Pancreas (tissue), 10 donors: ENCODE data around the gene KLHDC7A. TPM values are rescaled to one million over a fixed set of nuclear protein-coding genes. Genes with fewer than 3 reads are reported as not detected.
"Not testable (repeated sequence)": the region's sequence is repeated elsewhere in the genome, so short reads cannot be mapped to it uniquely, and the experiment has no call there.

ENCODE experiments used
- ATAC-seq, 4 donors: fragments of 200-7000 bp; cut with Tn5 transposase; one replicate each; pipeline versions ENCODE4 v1.8.0 to v1.9.1; 2020; ENCODE audit warnings: mild to moderate bottlenecking in 4 of 4, moderate library complexity in 4 of 4
- DNase-seq, 6 donors: peaks; one replicate each; pipeline ENCODE4 v3.0.0-alpha.2; 2020
- FAIRE-seq: peaks from 2 replicates; lab custom pipeline; 2012; peaks lifted over from hg19 to GRCh38; lab: Jason Lieb, UNC
- H3K27ac ChIP-seq, 4 donors: fragments of 200-600 bp; sonication (generic); 1 replicate in 3 of 4; 2 replicates in 1 of 4; pipeline versions ENCODE4 v1.5.0 to v1.8.0; 2020
- H3K27me3 ChIP-seq, 4 donors: fragments of 200-600 bp; one replicate each; pipeline ENCODE4 v1.8.0; 2021
- H3K36me3 ChIP-seq, 3 donors: fragments of 200-600 bp; sonication (generic) in 1 of 3; one replicate each; pipeline versions ENCODE4 v1.5.0 to v1.8.0; 2020 to 2021
- H3K4me1 ChIP-seq, 3 donors: fragments of 200-600 bp; one replicate each; pipeline ENCODE4 v1.8.0; 2021
- H3K4me3 ChIP-seq, 4 donors: fragments of 200-600 bp; sonication (generic) in 2 of 4; one replicate each; pipeline versions ENCODE4 v1.5.0 to v1.8.0; 2020 to 2021
- H3K9me3 ChIP-seq, 4 donors: fragments of 200-600 bp; one replicate each; pipeline ENCODE4 v1.8.0; 2021
- CTCF ChIP-seq, 4 donors: fragments of 200-600 bp; sonication (generic) in 3 of 4; IDR thresholded peaks; one replicate each; pipeline versions ENCODE4 v1.5.0 to v1.8.0; 2021; ENCODE audit warnings: antibody characterized with exemption in 4 of 4
- WGBS, 2 donors: extraction: QIAGEN DNeasy Blood & Tissue Kit; methylation state at CpG; one replicate each; pipeline ENCODE4 v1.1.7; 2013; 5-methylcytosine and 5-hydroxymethylcytosine counted together
- intact Hi-C, 3 donors: fragments of 100-400 bp; cut with DNase I; formaldehyde crosslinking; loops; one replicate each; pipeline versions ENCODE4 v1.11.1 to v1.14.2; 2022
- polyA plus RNA-seq, 2 donors: library from polyadenylated mRNA; stranded (reverse); fragments of 200-250 nt; gene quantifications; one replicate each; pipeline ENCODE4 v1.2.3, GENCODE V29; 2013
- total RNA-seq, 6 donors: library from RNA; stranded (reverse); fragmentation: NEBNext Ultra II Directional in 4 of 6; extraction: Animal tissue kit (Norgen Biotek cat#: 25700) in 4 of 6; gene quantifications; one replicate each; pipeline versions ENCODE4 v1.2.1 to v1.2.4, GENCODE V29; 2021 to 2023
- donor health status: healthy with polysubstance abuse.
- donor health status: DM: no; HTN: no; CAD: no; lungs with moderate emphysema.
- donor health status: DM: no; HTN: no; CAD: no.
- donor health status: control.
- donor health status: control.
- donor health status: Bipolar disorder and iron deficiency.
- donor health status: DM: yes; HTN: yes; CAD: no.
- donor health status: DM: no; HTN: no; CAD: no.
- donor health status: DM: no; HTN: no; CAD: no.
- donor health status: DM: yes; HTN: yes; CAD: no.

The KLHDC7A gene
- total and polyA plus RNA-seq, 8 donors = 1.9 to 3.7 (median 3.1) TPM

GRCh38 chr1:18458133-18459092 is 22.3 kb upstream of the KLHDC7A start:
- Histone ChIP-seq H3K4me3 (no peak overlapping the region), H3K27ac (no peak overlapping the region), H3K36me3 (no peaks in the 10 kb centered on the region), H3K9me3 (no peaks in the 10 kb centered on the region), H3K4me1 (peaks cover 0 to 4% (median 0%) of the 10 kb centered on the region in 3 donors), H3K27me3 (no peaks in the 10 kb centered on the region)
- no peak for FAIRE-seq
- no peak for TF ChIP-seq CTCF (IDR thresholded peaks at IDR 0.05)
- DNase-seq = peak in 1 of 6 donors; percentile 8
- intact Hi-C loops = no loop called here
- no peak for ATAC-seq
- WGBS, 2 donors = 74 to 77% methylated on average over 15 of the region's 15 CpGs

GRCh38 chr1:18461656-18462055 is 19.1 kb upstream of the KLHDC7A start:
- Histone ChIP-seq H3K27me3 (no peaks in the 10 kb centered on the region), H3K36me3 (no peaks in the 10 kb centered on the region), H3K4me3 (no peak overlapping the region), H3K4me1 (peaks cover 14 to 18% (median 17%) of the 10 kb centered on the region in 3 donors), H3K27ac (no peak overlapping the region), H3K9me3 (no peaks in the 10 kb centered on the region)
- intact Hi-C loops = no loop called here
- TF ChIP-seq CTCF (IDR thresholded peaks at IDR 0.05) = no peak
- FAIRE-seq = no peak
- WGBS, 2 donors = 76 to 81% methylated on average over 10 of the region's 10 CpGs
- ATAC-seq = no peak
- DNase-seq = peak in 1 of 6 donors; percentile 35

- H3K27ac ChIP-seq, H3K4me3 ChIP-seq, FAIRE-seq, ATAC-seq, H3K27me3 ChIP-seq, intact Hi-C loops, H3K36me3 ChIP-seq, H3K9me3 ChIP-seq: not testable (repeated sequence)
- 91 to 94% methylated on average over 5 of the region's 5 CpGs for WGBS, 2 donors
- peaks cover 14 to 18% (median 17%) of the 10 kb centered on the region in 3 donors for H3K4me1 ChIP-seq
- DNase-seq = peak in 1 of 6 donors; percentile 8
Observed at GRCh38 chr1:18462517-18462916, 18.2 kb upstream of the KLHDC7A start.

- WGBS, 2 donors = 86% methylated on average over 8 of the region's 8 CpGs
- ATAC-seq (no peak), DNase-seq (peak in 1 of 6 donors; percentile 20), FAIRE-seq (no peak)
- Histone ChIP-seq H3K4me1 (peaks cover 14 to 18% (median 17%) of the 10 kb centered on the region in 3 donors), H3K27me3 (no peaks in the 10 kb centered on the region), H3K36me3 (no peaks in the 10 kb centered on the region), H3K27ac (no peak overlapping the region), H3K4me3 (no peak overlapping the region), H3K9me3 (no peaks in the 10 kb centered on the region)
- intact Hi-C loops = no loop called here
- no peak for TF ChIP-seq CTCF (IDR thresholded peaks at IDR 0.05)
Observed at GRCh38 chr1:18463063-18463462, 17.7 kb upstream of the KLHDC7A start.

- Histone ChIP-seq H3K27me3 (no peaks in the 10 kb centered on the region), H3K36me3 (no peaks in the 10 kb centered on the region), H3K27ac (peak overlapping the region; percentile 50 to 73 (median 68)), H3K9me3 (no peaks in the 10 kb centered on the region), H3K4me1 (peaks cover 14 to 18% (median 17%) of the 10 kb centered on the region in 3 donors), H3K4me3 (no peak overlapping the region)
- FAIRE-seq (no peak), ATAC-seq (peak; percentile 94 to 96 (median 94)), DNase-seq (peak; percentile 54 to 82 (median 73))
- intact Hi-C loops = no loop called here
- 40 to 41% methylated on average over 6 of the region's 6 CpGs for WGBS, 2 donors
- TF ChIP-seq CTCF (IDR thresholded peaks at IDR 0.05) = no peak
Observed at GRCh38 chr1:18463984-18464664, 16.6 kb upstream of the KLHDC7A start.
